ENCODE data around the gene ZSWIM2.
"Not testable (repeated sequence)": the region's sequence is repeated elsewhere in the genome, so short reads cannot be mapped to it uniquely, and the experiment has no call there.

ZSWIM2 gene

GRCh38 chr2:186806591-186806990 is 42.4 kb downstream of the ZSWIM2 start:
- H3K4me3 ChIP-seq (ENCODE audit: low read length), result no peak overlapping the region
- DNase-seq (ENCODE audit: low read depth), result no peak
- no peak for TF ChIP-seq CTCF (conservative IDR thresholded peaks at IDR 0.05; ENCODE audit: low read length)

GRCh38 chr2:186798604-186799003 is 50.4 kb downstream of the ZSWIM2 start:
- DNase-seq (ENCODE audit: low read depth); H3K4me3 ChIP-seq (ENCODE audit: low read length): not testable (repeated sequence)

- H3K4me3 ChIP-seq (ENCODE audit: low read length), result no peak overlapping the region
- no peak for DNase-seq (ENCODE audit: low read depth)
- no peak for TF ChIP-seq CTCF (conservative IDR thresholded peaks at IDR 0.05; ENCODE audit: low read length)
Measured at GRCh38 chr2:186784930-186785329, 64.0 kb downstream of the ZSWIM2 start.

GRCh38 chr2:186783254-186783653 is 65.7 kb downstream of the ZSWIM2 start:
- DNase-seq (ENCODE audit: low read depth), result no peak
- TF ChIP-seq CTCF (conservative IDR thresholded peaks at IDR 0.05; ENCODE audit: low read length), result no peak

GRCh38 chr2:186780701-186781316 is 68.2 kb downstream of the ZSWIM2 start:
- TF ChIP-seq CTCF (conservative IDR thresholded peaks at IDR 0.05; ENCODE audit: low read length), result no peak
- DNase-seq (ENCODE audit: low read depth), result peak; percentile 4
- no peak overlapping the region for H3K4me3 ChIP-seq (ENCODE audit: low read length)

More at GRCh38 chr2:186783254-186783653, 65.7 kb downstream of the ZSWIM2 start:
- no peak overlapping the region for H3K4me3 ChIP-seq (ENCODE audit: low read length)
